Neural cell (in vitro differentiated cells): Measurements from ENCODE around the gene KRT80.

Experiments used
- CTCF ChIP-seq: fragments of 450-650 bp; IDR thresholded peaks from 2 replicates; pipeline ENCODE4 v1.5.1; 2014; ENCODE audit warnings: antibody characterized with exemption, mild to moderate bottlenecking, moderate library complexity; ENCODE audit not compliant: poor library complexity, severe bottlenecking
- EP300 ChIP-seq: fragments of 450-650 bp; conservative IDR thresholded peaks from 2 replicates; pipeline ENCODE4 v1.6.1; 2014; ENCODE audit warnings: antibody characterized with exemption, mild to moderate bottlenecking, moderate library complexity; ENCODE audit not compliant: poor library complexity, severe bottlenecking
- EZH2 ChIP-seq: fragments of 200-600, 300-800 bp; shearing (Covaris generic), sonication (generic); IDR thresholded peaks from 2 replicates; pipeline ENCODE4 v1.6.1; 2014; ENCODE audit warnings: antibody characterized with exemption, low read length, borderline replicate concordance, mild to moderate bottlenecking; ENCODE audit not compliant: insufficient read depth, poor library complexity, severe bottlenecking
- POLR2AphosphoS5 ChIP-seq: IDR thresholded peaks from 2 replicates; pipeline ENCODE4 v1.6.1; 2012
- RAD21 ChIP-seq: fragments of 450-650 bp; conservative IDR thresholded peaks from 2 replicates; pipeline ENCODE4 v1.6.1; 2014; ENCODE audit warnings: antibody characterized with exemption, mild to moderate bottlenecking, moderate library complexity
- REST ChIP-seq: IDR thresholded peaks from 2 replicates; pipeline ENCODE4 v1.6.1; 2012; ENCODE audit warnings: borderline replicate concordance

GRCh38 chr12:52189376-52190174 is 2.2 kb downstream of the KRT80 start:
- TF ChIP-seq REST (no peak), CTCF (no peak), RAD21 (no peak), EZH2 (no peak), EP300 (no peak), POLR2AphosphoS5 (no peak)
